Activated CD4-positive, alpha-beta T cell treated with anti-CD3 and anti-CD28 coated beads, Interleukin-2, amount 10 ng/mL, durations not matched to agents 7 days and 5 days (primary cell): Measurements from ENCODE around the gene SYMPK. TPM values are rescaled to one million over a fixed set of nuclear protein-coding genes. Genes with fewer than 3 reads are reported as not detected.

Source experiments
- CTCF ChIA-PET: fragments of 350-600 bp; sonication (Branson Sonifier 250); formaldehyde crosslinking; loops from one replicate; lab custom pipeline; 2021; ENCODE audit warnings: antibody characterized with exemption; lab: Charles Lee
- POLR2A ChIA-PET: fragments of 350-600 bp; sonication (Branson Sonifier 250); formaldehyde crosslinking; loops from one replicate; lab custom pipeline; 2021; ENCODE audit warnings: antibody characterized with exemption; lab: Charles Lee
- DNase-seq: peaks from one replicate; pipeline ENCODE4 v3.0.0-alpha.2; 2020
- H3K27ac Mint-ChIP-seq: one replicate; pipeline ENCODE4 v1.8.0; 2021; ENCODE audit warnings: mild to moderate bottlenecking, moderate library complexity, mixed read lengths
- H3K27me3 Mint-ChIP-seq: one replicate; pipeline ENCODE4 v1.8.0; 2021; ENCODE audit warnings: mixed read lengths
- H3K36me3 Mint-ChIP-seq: one replicate; pipeline ENCODE4 v1.8.0; 2021; ENCODE audit warnings: low read depth, mixed read lengths
- H3K4me1 Mint-ChIP-seq: one replicate; pipeline ENCODE4 v1.8.0; 2021; ENCODE audit warnings: mixed read lengths
- H3K4me3 Mint-ChIP-seq: one replicate; pipeline ENCODE4 v1.8.0; 2021; ENCODE audit warnings: mild to moderate bottlenecking, moderate library complexity, mixed read lengths
- H3K9me3 Mint-ChIP-seq: one replicate; pipeline ENCODE4 v1.8.0; 2021; ENCODE audit warnings: mixed read lengths
- total RNA-seq, 2 experiments: library from RNA; stranded (reverse); gene quantifications; one replicate each; pipeline ENCODE4 v1.2.3, GENCODE V29; 2021

SYMPK gene
- total RNA-seq, 2 experiments from 2014 or later, result 91.0 to 98.0 TPM

- peaks cover 16% of the 10 kb centered on the region for H3K27me3 Mint-ChIP-seq
- POLR2A ChIA-PET, result interaction anchor here (0.6 to 1.3 kb wide), 7 partner anchors 11 to 101 kb away, joined by 3 to 7 read pairs (median 4); partner anchors contain the start of genes DMWD and GIPR
These were observed 93.8 kb downstream of the SYMPK start, which contains the start of gene SIX5 for GRCh38 chr19:45768984-45769782. Gene SIX5, minus strand, starts transcription at chr19:45769252. Its CDS starts 408 bp downstream, at chr19:45768844.

GRCh38 chr19:45768655-45768983 is 94.3 kb downstream of the SYMPK start:
- ChIA-PET CTCF (interaction anchor here (0.8 to 3.2 kb wide), 15 partner anchors 9 to 135 kb away, joined by 3 to 45 read pairs (median 7); partner anchors contain the start of genes DMWD and FBXO46), POLR2A (interaction anchor here (0.8 to 1.3 kb wide), 3 partner anchors 31 to 101 kb away, joined by 3 to 4 read pairs (median 4); partner anchors contain the start of gene GIPR)
- peaks cover 21% of the 10 kb centered on the region for H3K4me1 Mint-ChIP-seq
- no peaks in the 10 kb centered on the region for H3K9me3 Mint-ChIP-seq
- H3K27ac Mint-ChIP-seq, result peak overlapping the region; percentile 41
- H3K36me3 Mint-ChIP-seq, result no peaks in the 10 kb centered on the region
- H3K27me3 Mint-ChIP-seq, result peaks cover 16% of the 10 kb centered on the region
- peak overlapping the region; percentile 75 for H3K4me3 Mint-ChIP-seq
- peak; percentile 27 for DNase-seq

More at GRCh38 chr19:45768984-45769782, 93.8 kb downstream of the SYMPK start, which contains the start of gene SIX5:
- H3K27ac Mint-ChIP-seq, result peak within 1 kb of the TSS; percentile 84
- CTCF ChIA-PET, result interaction anchor here (0.6 to 3.2 kb wide), 40 partner anchors 8 to 911 kb away, joined by 3 to 45 read pairs (median 5); partner anchors contain the start of genes DMPK, DMWD and FBXO46
- peaks cover 21% of the 10 kb centered on the region for H3K4me1 Mint-ChIP-seq
- peak; percentile 95 for DNase-seq
- peak within 1 kb of the TSS; percentile 75 for H3K4me3 Mint-ChIP-seq
- no peaks in the 10 kb centered on the region for H3K36me3 Mint-ChIP-seq
- no peaks in the 10 kb centered on the region for H3K9me3 Mint-ChIP-seq

- peaks cover 16% of the 10 kb centered on the region for H3K27me3 Mint-ChIP-seq
- peak overlapping the region; percentile 40 for H3K4me3 Mint-ChIP-seq
- H3K4me1 Mint-ChIP-seq, result peaks cover 21% of the 10 kb centered on the region
- ChIA-PET CTCF (interaction anchor here (0.6 to 3.2 kb wide), 15 partner anchors 10 to 135 kb away, joined by 3 to 45 read pairs (median 7); partner anchors contain the start of genes DMWD and FBXO46), POLR2A (interaction anchor here (1.2 to 1.3 kb wide), 2 partner anchors 31 to 51 kb away, joined by 4 read pairs; no protein-coding TSS in a partner anchor)
- H3K9me3 Mint-ChIP-seq, result no peaks in the 10 kb centered on the region
- DNase-seq, result no peak
- H3K36me3 Mint-ChIP-seq, result no peaks in the 10 kb centered on the region
- H3K27ac Mint-ChIP-seq, result no peak overlapping the region
These were observed 94.9 kb downstream of the SYMPK start for GRCh38 chr19:45767881-45768654.

- ChIA-PET POLR2A (no interaction called here), CTCF (interaction anchor here (0.6 to 1.2 kb wide), 4 partner anchors 28 to 77 kb away, joined by 3 to 4 read pairs (median 3); no protein-coding TSS in a partner anchor)
- H3K4me3 Mint-ChIP-seq, result no peak overlapping the region
- peaks cover 16% of the 10 kb centered on the region for H3K27me3 Mint-ChIP-seq
- H3K9me3 Mint-ChIP-seq, result no peaks in the 10 kb centered on the region
- no peaks in the 10 kb centered on the region for H3K36me3 Mint-ChIP-seq
- H3K27ac Mint-ChIP-seq, result no peak overlapping the region
- peaks cover 21% of the 10 kb centered on the region for H3K4me1 Mint-ChIP-seq
- no peak for DNase-seq
These were observed 95.5 kb downstream of the SYMPK start for GRCh38 chr19:45767410-45767880.

- peaks cover 20% of the 10 kb centered on the region for H3K4me1 Mint-ChIP-seq
- no peak overlapping the region for H3K4me3 Mint-ChIP-seq
- DNase-seq, result no peak
- H3K27ac Mint-ChIP-seq, result no peak overlapping the region
- H3K9me3 Mint-ChIP-seq, result no peaks in the 10 kb centered on the region
- peaks cover 11% of the 10 kb centered on the region for H3K27me3 Mint-ChIP-seq
- no peaks in the 10 kb centered on the region for H3K36me3 Mint-ChIP-seq
- CTCF ChIA-PET, result interaction anchor here (0.6 to 1.2 kb wide), 3 partner anchors 28 to 51 kb away, joined by 3 to 4 read pairs (median 3); no protein-coding TSS in a partner anchor
- POLR2A ChIA-PET, result no interaction called here
These were observed 96.0 kb downstream of the SYMPK start for GRCh38 chr19:45766869-45767346.

GRCh38 chr19:45766296-45766868 is 96.6 kb downstream of the SYMPK start:
- Mint-ChIP-seq H3K9me3 (no peaks in the 10 kb centered on the region), H3K36me3 (no peaks in the 10 kb centered on the region), H3K4me1 (peaks cover 20% of the 10 kb centered on the region), H3K27me3 (peaks cover 10% of the 10 kb centered on the region), H3K4me3 (no peak overlapping the region), H3K27ac (no peak overlapping the region)
- no peak for DNase-seq
- POLR2A ChIA-PET, result no interaction called here
- CTCF ChIA-PET, result interaction anchor here (1.2 kb wide), 1 partner anchor 51 kb away, joined by 3 read pairs; no protein-coding TSS in a partner anchor

GRCh38 chr19:45765702-45766295 is 97.1 kb downstream of the SYMPK start:
- Mint-ChIP-seq H3K27me3 (peaks cover 10% of the 10 kb centered on the region), H3K9me3 (no peaks in the 10 kb centered on the region), H3K4me1 (peaks cover 16% of the 10 kb centered on the region), H3K27ac (no peak overlapping the region), H3K36me3 (no peaks in the 10 kb centered on the region), H3K4me3 (no peak overlapping the region)
- CTCF ChIA-PET, result interaction anchor here (1.5 kb wide), 1 partner anchor 13 kb away, joined by 3 read pairs; no protein-coding TSS in a partner anchor
- POLR2A ChIA-PET, result no interaction called here
- DNase-seq, result no peak

Other genes starting within 250 kb of the SYMPK start
- gene EML2, start 223.8 kb downstream of the SYMPK start, total RNA-seq, result 10 to 100 TPM; 80.7 to 87.3 TPM
- gene GIPR, start 194.9 kb downstream of the SYMPK start, total RNA-seq, result 1 to 10 TPM; 1.3 to 1.4 TPM
- 100 to 1,000 TPM; 485 to 566 TPM for gene SNRPD2, start 171.2 kb downstream of the SYMPK start, total RNA-seq
- 1 to 10 TPM; 6.1 to 7.3 TPM for gene QPCTL, start 170.5 kb downstream of the SYMPK start, total RNA-seq
- 10 to 100 TPM; 38.5 to 40.0 TPM for gene FBXO46, start 132.3 kb downstream of the SYMPK start, total RNA-seq
- not detected for gene MEIOSIN, start 129.7 kb downstream of the SYMPK start, total RNA-seq
- under 1 TPM; 0.64 to 0.85 TPM for gene SIX5, start 93.9 kb downstream of the SYMPK start, total RNA-seq
- 10 to 100 TPM; 24.1 to 24.4 TPM for gene DMPK, start 80.7 kb downstream of the SYMPK start, total RNA-seq
- 10 to 100 TPM; 35.0 to 37.8 TPM for gene DMWD, start 70.3 kb downstream of the SYMPK start, total RNA-seq
- gene RSPH6A, start 47.8 kb downstream of the SYMPK start, total RNA-seq, result under 1 TPM; 0.42 to 0.57 TPM
- gene FOXA3, start 1.2 kb upstream of the SYMPK start, total RNA-seq, result not detected
- 10 to 100 TPM; 17.5 to 19.1 TPM for gene IRF2BP1, start 23.0 kb upstream of the SYMPK start, total RNA-seq
- 10 to 100 TPM in 1 of 2 experiments, 1 to 10 TPM in 1; 9.7 to 11.4 TPM for gene MYPOP, start 39.5 kb upstream of the SYMPK start, total RNA-seq
- gene NANOS2, start 51.6 kb upstream of the SYMPK start, total RNA-seq, result not detected
- under 1 TPM; 0.04 to 0.10 TPM for gene NOVA2, start 110.7 kb upstream of the SYMPK start, total RNA-seq
- 10 to 100 TPM; 26.5 to 27.0 TPM for gene CCDC61, start 132.3 kb upstream of the SYMPK start, total RNA-seq
- not detected for gene PGLYRP1, start 159.9 kb upstream of the SYMPK start, total RNA-seq
- not detected for gene IGFL4, start 177.9 kb upstream of the SYMPK start, total RNA-seq